ENCODE results near the gene ZDHHC4. TPM values are rescaled to one million over a fixed set of nuclear protein-coding genes. Genes with fewer than 3 reads are reported as not detected.
A peak's percentile ranks its signal among the peaks of the same experiment; 100 is the strongest.

The ZDHHC4 gene
- 10 to 100 TPM; 19.1 to 20.6 TPM for total RNA-seq
- 17.3 to 24.2 reads per million in 2 donors for total RNA-seq

DNA sequence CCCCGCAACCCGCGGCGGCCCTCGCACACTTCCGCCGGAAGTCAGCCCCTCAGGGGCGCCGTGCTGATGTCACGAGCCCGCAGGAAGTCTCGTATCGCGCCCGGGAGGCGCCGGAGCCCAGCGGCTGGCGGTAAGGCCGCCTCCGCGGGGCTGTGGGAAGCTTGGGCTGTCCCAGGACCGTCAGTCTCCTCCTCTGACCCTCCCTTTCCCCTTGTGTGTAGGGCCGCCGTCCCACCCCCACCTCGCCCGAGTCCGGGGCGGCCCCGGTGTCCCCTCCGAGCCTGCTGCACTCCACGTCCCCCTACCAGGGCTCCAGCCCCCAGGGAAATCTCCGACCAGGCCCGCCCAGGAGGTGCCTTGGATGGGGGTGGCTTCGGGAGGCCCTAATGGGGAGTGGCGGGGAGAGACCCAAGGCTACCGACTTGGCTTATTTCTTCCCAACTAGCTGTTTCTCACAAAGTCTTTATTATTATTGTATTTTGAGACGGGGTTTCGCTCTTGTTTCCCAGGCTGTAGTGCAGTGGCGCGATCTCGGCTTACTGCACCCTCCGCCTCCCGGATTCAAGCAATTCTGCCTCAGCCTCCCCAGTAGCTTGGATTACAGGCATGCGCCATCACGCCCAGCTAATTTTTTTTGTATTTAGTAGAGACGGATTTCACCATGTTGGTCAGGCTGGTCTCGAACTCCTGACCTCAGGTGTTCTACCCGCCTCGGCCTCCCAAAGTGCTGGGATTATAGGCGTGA is at the start of gene ZDHHC4:
TSS of gene ZDHHC4 (plus strand) at position 86 of the 745 bp plus-strand sequence. CDS start 3,108 bp downstream, outside the sequence.
- DNase-seq, result peak; percentile 67 to 73 (median 73)
- peaks cover 4% of the 10 kb centered on the region for H3K27me3 Mint-ChIP-seq

DNA sequence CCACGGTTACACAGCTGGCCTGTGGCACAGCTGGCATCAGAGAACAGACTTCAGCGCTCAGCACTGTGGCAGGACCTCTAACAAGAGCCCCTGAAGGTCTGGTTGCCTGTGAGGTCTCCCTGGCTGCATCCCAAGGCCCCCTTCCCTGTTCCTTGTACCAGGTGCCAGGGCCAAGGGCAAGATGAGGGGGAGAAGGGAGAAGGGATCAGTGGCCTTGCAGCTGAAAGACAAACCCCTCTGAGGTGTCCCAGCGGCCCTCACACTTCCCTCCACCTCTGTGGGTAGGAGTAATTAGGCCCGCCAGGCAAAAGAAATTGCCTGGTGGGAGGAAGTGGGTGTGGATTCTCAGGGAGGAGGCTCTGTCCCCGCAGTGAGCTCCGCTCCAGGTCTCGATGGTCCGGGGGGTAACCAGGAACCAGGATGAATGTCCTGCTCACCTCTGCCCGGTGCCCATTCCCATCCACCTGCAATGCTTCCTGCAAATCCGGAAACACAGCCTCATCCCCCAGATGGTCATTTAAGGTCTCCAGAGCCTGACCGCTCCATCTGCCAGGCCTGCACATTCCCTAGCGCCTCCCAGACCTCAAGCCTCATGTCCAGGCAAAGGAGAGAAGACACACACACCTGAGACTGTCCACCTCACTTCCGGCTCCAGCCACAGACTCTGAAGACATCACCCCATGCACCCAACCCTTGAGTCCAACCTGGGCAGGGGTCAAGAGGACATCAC is 48.7 kb upstream of the ZDHHC4 start:
- H3K4me3 Mint-ChIP-seq, result no peak overlapping the region
- peaks cover 23% of the 10 kb centered on the region for H3K27me3 Mint-ChIP-seq
- no peak overlapping the region for H3K27ac Mint-ChIP-seq

More for the DNA sequence above, at the start of gene ZDHHC4:
- H3K27ac Mint-ChIP-seq, result peak within 1 kb of the TSS; percentile 90
- peak within 1 kb of the TSS; percentile 91 for H3K4me3 Mint-ChIP-seq
- peaks cover 2% of the 10 kb centered on the region for H3K36me3 Mint-ChIP-seq (ENCODE audit: low read depth)
- H3K9me3 ChIP-seq (ENCODE audit: control insufficient read depth, low read length, poor library complexity, severe bottlenecking), result no peaks in the 10 kb centered on the region
- H3K4me1 Mint-ChIP-seq, result peaks cover 10% of the 10 kb centered on the region
- peak; percentile 95 for ATAC-seq

DNA sequence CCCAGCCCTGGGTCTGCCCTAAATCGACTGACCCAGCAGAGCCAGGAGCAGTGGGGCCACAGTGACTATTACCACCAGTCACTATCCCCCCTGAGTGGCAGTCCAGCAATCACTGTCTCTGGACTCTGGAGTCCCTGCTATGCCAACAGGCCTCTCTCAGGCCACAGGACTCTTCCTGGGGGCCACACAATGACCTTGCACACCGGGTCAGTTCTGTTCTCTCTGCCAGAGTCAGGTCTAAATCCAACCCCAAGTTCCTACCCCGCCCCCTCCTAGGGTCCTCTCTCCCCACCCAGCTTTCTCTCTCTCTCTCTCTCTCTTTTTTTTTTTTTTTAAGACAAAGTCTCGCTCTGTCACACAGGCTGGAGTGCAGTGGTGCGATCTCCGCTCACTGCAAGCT is 47.6 kb upstream of the ZDHHC4 start:
- H3K27me3 Mint-ChIP-seq, result peaks cover 16% of the 10 kb centered on the region
- no peaks in the 10 kb centered on the region for H3K9me3 ChIP-seq (ENCODE audit: control insufficient read depth, low read length, poor library complexity, severe bottlenecking)
- H3K36me3 Mint-ChIP-seq (ENCODE audit: low read depth), result peaks cover 2% of the 10 kb centered on the region
- ATAC-seq, result no peak
- peaks cover 13% of the 10 kb centered on the region for H3K4me1 Mint-ChIP-seq
- peak overlapping the region; percentile 34 for H3K27ac Mint-ChIP-seq
- no peak for DNase-seq
- H3K4me3 Mint-ChIP-seq, result peak overlapping the region; percentile 80

More for the DNA sequence above, 48.7 kb upstream of the ZDHHC4 start:
- Mint-ChIP-seq H3K4me1 (peaks cover 7% of the 10 kb centered on the region), H3K36me3 (ENCODE audit: low read depth) (peaks cover 5% of the 10 kb centered on the region)
- DNase-seq, result no peak
- no peaks in the 10 kb centered on the region for H3K9me3 ChIP-seq (ENCODE audit: control insufficient read depth, low read length, poor library complexity, severe bottlenecking)
- no peak for ATAC-seq

DNA sequence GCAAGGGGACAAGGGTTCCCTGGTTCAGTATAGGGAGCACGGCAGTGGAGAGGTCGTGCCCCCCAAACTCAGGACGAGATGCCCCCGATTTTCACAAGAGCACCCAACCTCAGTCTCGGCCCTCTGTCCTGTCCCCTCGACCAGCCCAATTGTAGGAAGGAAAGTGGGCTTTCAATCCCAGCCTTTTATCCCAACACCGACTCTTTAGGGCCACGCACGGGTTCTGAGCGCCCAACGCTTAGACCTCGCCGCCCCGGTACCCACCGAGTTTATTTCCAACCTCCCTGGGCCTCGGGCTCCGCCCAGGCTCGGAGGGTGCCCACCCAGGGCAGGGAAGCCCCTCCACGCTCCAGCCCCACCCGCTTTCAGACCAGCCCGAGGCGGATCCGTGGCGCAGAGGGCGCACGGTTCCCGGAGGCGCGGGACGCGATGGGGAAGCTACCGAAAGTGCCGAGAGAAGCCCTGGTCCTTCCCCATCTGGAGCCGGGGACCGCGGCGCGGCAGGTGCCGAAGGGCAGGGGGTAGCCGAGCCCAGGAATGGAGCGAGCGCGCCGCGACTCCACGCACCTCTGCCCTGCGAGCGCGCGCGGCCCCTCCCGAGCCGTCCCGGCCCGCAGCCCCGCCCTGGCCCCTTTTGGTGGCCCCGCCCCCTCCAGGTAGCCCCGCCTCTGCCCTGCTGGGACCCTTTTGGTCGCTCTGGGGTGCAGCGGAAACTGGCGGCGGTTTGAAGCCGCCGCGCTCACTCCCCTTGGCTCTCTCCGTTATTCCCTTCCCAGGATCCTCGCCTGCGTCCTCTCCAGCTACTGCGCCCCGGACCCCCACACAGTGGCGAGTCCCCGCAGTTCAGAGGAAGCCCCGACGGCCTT is 46.4 kb upstream of the ZDHHC4 start:
- Mint-ChIP-seq H3K4me3 (peak overlapping the region; percentile 80), H3K27me3 (peaks cover 24% of the 10 kb centered on the region), H3K27ac (no peak overlapping the region), H3K36me3 (ENCODE audit: low read depth) (peaks cover 4% of the 10 kb centered on the region), H3K4me1 (peaks cover 13% of the 10 kb centered on the region)
- ATAC-seq (peak; percentile 80), DNase-seq (peak; percentile 23 to 29 (median 25))
- no peaks in the 10 kb centered on the region for H3K9me3 ChIP-seq (ENCODE audit: control insufficient read depth, low read length, poor library complexity, severe bottlenecking)

- no peak for DNase-seq
- Mint-ChIP-seq H3K27ac (no peak overlapping the region), H3K27me3 (peaks cover 26% of the 10 kb centered on the region), H3K4me1 (peaks cover 13% of the 10 kb centered on the region), H3K4me3 (peak overlapping the region; percentile 80), H3K36me3 (ENCODE audit: low read depth) (peaks cover 4% of the 10 kb centered on the region)
- H3K9me3 ChIP-seq (ENCODE audit: control insufficient read depth, low read length, poor library complexity, severe bottlenecking), result no peaks in the 10 kb centered on the region
- ATAC-seq, result no peak
Observed at GRCh38 chr7:6531492-6532279, 45.6 kb upstream of the ZDHHC4 start.

- no peak for DNase-seq
- no peak for ATAC-seq
- no peaks in the 10 kb centered on the region for H3K9me3 ChIP-seq (ENCODE audit: control insufficient read depth, low read length, poor library complexity, severe bottlenecking)
- Mint-ChIP-seq H3K4me1 (peaks cover 6% of the 10 kb centered on the region), H3K27me3 (peaks cover 18% of the 10 kb centered on the region), H3K4me3 (peak overlapping the region; percentile 77), H3K27ac (no peak overlapping the region), H3K36me3 (ENCODE audit: low read depth) (peaks cover 2% of the 10 kb centered on the region)
Observed at GRCh38 chr7:6532516-6532915, 44.7 kb upstream of the ZDHHC4 start.

DNA sequence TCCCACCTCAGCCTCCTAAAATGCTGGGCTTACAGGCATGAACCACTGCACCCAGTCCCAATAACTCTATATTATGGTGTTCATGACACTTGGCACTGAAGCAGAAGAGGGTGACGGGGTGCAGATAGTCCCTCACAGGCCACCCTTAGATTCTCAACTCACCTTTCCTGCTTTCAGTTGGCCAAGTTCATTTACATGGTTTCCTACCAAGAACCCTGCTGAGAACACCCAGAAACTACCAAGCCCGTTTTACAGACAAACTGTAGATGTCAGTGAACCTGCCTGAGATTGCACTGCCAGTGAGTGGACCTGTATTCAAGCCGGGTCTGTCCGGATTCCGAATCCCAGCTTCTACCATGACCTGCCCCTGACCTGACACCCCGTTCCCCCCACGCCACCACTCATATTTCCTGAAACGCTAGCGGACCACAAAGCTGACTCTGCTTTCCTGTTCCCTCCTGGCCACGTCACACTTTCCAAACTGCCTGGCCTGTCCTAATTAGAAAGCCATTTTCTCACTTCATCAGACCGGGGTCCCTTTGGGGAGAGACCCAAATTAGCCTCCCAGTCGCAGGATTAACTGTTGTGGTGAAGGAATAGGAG is 43.3 kb upstream of the ZDHHC4 start:
- no peak for DNase-seq
- no peak for ATAC-seq
- Mint-ChIP-seq H3K36me3 (ENCODE audit: low read depth) (peaks cover 4% of the 10 kb centered on the region), H3K4me1 (peaks cover 9% of the 10 kb centered on the region), H3K27me3 (peaks cover 23% of the 10 kb centered on the region), H3K4me3 (peak overlapping the region; percentile 19), H3K27ac (no peak overlapping the region)
- no peaks in the 10 kb centered on the region for H3K9me3 ChIP-seq (ENCODE audit: control insufficient read depth, low read length, poor library complexity, severe bottlenecking)

- no peak overlapping the region for H3K27ac Mint-ChIP-seq
- H3K36me3 Mint-ChIP-seq (ENCODE audit: low read depth), result peaks cover 4% of the 10 kb centered on the region
- H3K27me3 Mint-ChIP-seq, result peaks cover 28% of the 10 kb centered on the region
- ATAC-seq (peak; percentile 20), DNase-seq (no peak)
- no peak overlapping the region for H3K4me3 Mint-ChIP-seq
- H3K9me3 ChIP-seq (ENCODE audit: control insufficient read depth, low read length, poor library complexity, severe bottlenecking), result no peaks in the 10 kb centered on the region
- H3K4me1 Mint-ChIP-seq, result peaks cover 9% of the 10 kb centered on the region
Observed at GRCh38 chr7:6536262-6537260, 40.7 kb upstream of the ZDHHC4 start.

DNA sequence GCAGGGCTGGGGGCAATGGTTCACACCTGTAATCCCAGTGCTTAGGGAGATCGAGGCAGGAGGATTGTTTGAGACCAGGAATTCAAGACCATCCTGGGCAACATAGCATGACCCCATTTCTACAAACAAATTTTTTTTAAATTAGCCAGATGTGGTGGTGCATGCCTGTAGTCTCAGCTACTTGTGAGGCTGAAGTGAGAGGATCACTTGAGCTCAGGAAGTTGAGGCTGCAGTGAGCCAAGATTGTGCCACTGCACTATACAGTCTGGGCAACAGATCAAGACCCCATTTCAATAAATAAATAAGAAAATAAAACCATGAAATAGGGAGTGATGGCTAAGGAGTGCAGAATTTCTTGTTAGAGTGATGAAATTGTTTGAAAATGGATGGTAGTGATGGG is 34.9 kb upstream of the ZDHHC4 start:
- DNase-seq (no peak), ATAC-seq (no peak)
- peaks cover 30% of the 10 kb centered on the region for H3K27me3 Mint-ChIP-seq
- peaks cover 3% of the 10 kb centered on the region for H3K4me1 Mint-ChIP-seq
- H3K36me3 Mint-ChIP-seq (ENCODE audit: low read depth), result peaks cover 3% of the 10 kb centered on the region
- H3K4me3 Mint-ChIP-seq, result no peak overlapping the region
- no peaks in the 10 kb centered on the region for H3K9me3 ChIP-seq (ENCODE audit: control insufficient read depth, low read length, poor library complexity, severe bottlenecking)
- H3K27ac Mint-ChIP-seq, result no peak overlapping the region

- Mint-ChIP-seq H3K27ac (peak overlapping the region; percentile 32), H3K27me3 (peaks cover 17% of the 10 kb centered on the region)
- no peak for ATAC-seq
Observed at GRCh38 chr7:6545398-6546126, 31.7 kb upstream of the ZDHHC4 start.

More at GRCh38 chr7:6545398-6546126, 31.7 kb upstream of the ZDHHC4 start:
- no peak for DNase-seq
- Mint-ChIP-seq H3K4me3 (no peak overlapping the region), H3K4me1 (no peaks in the 10 kb centered on the region), H3K36me3 (ENCODE audit: low read depth) (no peaks in the 10 kb centered on the region)
- H3K9me3 ChIP-seq (ENCODE audit: control insufficient read depth, low read length, poor library complexity, severe bottlenecking), result no peaks in the 10 kb centered on the region
